Gastroesophageal sphincter (tissue), 3 donors: Measurements from ENCODE around the gene CCER1.

ENCODE experiments used
- POLR2A ChIP-seq, 2 donors: fragments of 450-650 bp; IDR thresholded peaks; one replicate each; pipeline ENCODE4 v1.6.1; 2017; ENCODE audit warnings: antibody characterized with exemption in 2 of 2, mild to moderate bottlenecking in 2 of 2, moderate library complexity in 1 of 2
- TF ChIP-seq, protein P1 (sequence below), 4 experiments: fragments of 200-600 bp in 2 of 4; fragments of 450-650 bp in 2 of 4; sonication (generic) in 1 of 4; IDR thresholded peaks; one replicate each; pipeline ENCODE4 v1.5.1; 2017 to 2019; ENCODE audit warnings: antibody characterized with exemption in 4 of 4, mild to moderate bottlenecking in 2 of 4, moderate library complexity in 2 of 4

DNA sequence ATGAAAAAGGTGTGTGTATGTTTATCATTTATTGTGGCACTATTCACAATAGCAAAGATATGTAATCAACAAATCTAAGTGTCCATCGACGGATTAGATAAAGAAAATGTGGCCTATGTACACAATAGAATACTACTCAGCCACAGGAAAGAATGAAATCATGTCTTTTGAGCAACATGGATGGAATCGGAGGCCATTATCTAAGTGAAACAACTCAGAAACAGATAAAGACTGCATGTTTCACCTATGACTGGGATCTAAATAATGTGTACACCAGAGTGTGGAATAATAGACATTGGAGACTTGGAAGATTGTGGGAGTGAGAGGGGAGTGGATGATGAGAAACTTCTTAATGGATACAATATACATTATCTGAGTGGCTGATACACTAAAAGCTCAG lies 44.0 kb downstream of the CCER1 start:
- TF ChIP-seq, protein P1, sequence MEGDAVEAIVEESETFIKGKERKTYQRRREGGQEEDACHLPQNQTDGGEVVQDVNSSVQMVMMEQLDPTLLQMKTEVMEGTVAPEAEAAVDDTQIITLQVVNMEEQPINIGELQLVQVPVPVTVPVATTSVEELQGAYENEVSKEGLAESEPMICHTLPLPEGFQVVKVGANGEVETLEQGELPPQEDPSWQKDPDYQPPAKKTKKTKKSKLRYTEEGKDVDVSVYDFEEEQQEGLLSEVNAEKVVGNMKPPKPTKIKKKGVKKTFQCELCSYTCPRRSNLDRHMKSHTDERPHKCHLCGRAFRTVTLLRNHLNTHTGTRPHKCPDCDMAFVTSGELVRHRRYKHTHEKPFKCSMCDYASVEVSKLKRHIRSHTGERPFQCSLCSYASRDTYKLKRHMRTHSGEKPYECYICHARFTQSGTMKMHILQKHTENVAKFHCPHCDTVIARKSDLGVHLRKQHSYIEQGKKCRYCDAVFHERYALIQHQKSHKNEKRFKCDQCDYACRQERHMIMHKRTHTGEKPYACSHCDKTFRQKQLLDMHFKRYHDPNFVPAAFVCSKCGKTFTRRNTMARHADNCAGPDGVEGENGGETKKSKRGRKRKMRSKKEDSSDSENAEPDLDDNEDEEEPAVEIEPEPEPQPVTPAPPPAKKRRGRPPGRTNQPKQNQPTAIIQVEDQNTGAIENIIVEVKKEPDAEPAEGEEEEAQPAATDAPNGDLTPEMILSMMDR (IDR thresholded peaks at IDR 0.05) = no peak
- TF ChIP-seq POLR2A (IDR thresholded peaks at IDR 0.05) = no peak
